Tibial nerve (tissue), 4 donors: Measurements from ENCODE around the gene NEU4.

Source experiments
- CTCF ChIP-seq, 5 experiments: fragments of 200-600 bp in 3 of 5; fragments of 450-650 bp in 2 of 5; sonication (generic) in 3 of 5; IDR thresholded peaks; one replicate each; pipeline ENCODE4 v1.5.1; 2016 to 2019; ENCODE audit warnings: antibody characterized with exemption in 5 of 5, mild to moderate bottlenecking in 3 of 5, moderate library complexity in 2 of 5
- EP300 ChIP-seq, 2 donors: sonication (generic); formaldehyde crosslinking; IDR thresholded peaks; one replicate each; pipeline ENCODE4 v1.6.1; 2017; ENCODE audit warnings: antibody characterized with exemption in 2 of 2, mild to moderate bottlenecking in 1 of 2

DNA sequence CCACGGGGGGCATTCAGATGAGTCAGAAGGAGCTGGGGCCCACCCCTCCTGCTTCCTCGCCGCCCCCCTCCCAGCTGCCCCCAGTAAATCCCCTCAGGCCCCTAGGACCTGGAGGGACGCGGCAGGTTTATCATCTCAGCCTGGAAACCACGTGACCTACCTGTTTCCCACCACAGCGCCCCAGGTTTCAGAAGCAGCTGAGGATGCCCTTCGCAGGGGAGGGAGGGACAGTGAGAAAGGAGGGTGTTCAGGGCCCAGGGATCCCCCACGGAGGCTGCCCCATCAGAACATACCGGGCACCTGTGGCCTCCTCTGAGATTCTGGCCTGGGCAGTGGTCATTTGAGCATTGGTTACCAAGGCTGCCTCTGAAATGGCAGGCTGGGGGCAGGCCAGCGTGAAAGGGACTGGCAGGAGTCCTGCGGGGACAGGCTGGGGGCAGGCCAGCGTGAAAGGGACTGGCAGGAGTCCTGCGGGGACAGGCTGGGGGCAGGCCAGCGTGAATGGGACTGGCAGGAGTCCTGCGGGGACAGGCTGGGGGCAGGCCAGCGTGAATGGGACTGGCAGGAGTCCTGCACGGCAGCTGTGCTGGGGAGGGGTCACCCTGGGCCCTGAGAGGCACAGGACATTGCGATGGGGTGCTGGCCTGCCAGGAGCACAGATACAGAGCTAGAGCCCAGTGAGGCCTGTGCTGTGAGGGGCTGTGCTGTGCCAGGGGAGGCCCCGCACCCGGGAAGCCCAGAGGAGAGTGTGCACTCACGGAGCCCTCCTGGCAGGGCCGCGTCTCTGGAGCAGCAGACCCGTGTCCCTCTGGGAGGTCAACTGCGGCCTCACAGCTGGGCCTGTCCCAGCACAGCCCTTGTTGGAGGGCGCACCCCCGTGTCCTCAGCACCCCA is 1.6 kb downstream of the NEU4 start:
- TF ChIP-seq CTCF (IDR thresholded peaks at IDR 0.05) = no peak
- no peak for TF ChIP-seq EP300 (IDR thresholded peaks at IDR 0.05)
